Ovary (tissue), 9 donors: Measurements from ENCODE around the gene RBM5. TPM values are rescaled to one million over a fixed set of nuclear protein-coding genes. Genes with fewer than 3 reads are reported as not detected.

Source experiments
- DNase-seq, 5 donors: peaks; one replicate each; pipeline ENCODE4 v3.0.0-alpha.2; 2019 to 2020
- H3K27ac ChIP-seq, 2 donors: fragments of 200-600 bp; one replicate each; pipeline versions ENCODE4 v1.5.1 to v1.8.0; 2019 to 2022
- H3K27me3 ChIP-seq: fragments of 200-600 bp; one replicate; pipeline ENCODE4 v1.8.0; 2022
- H3K36me3 ChIP-seq: fragments of 200-600 bp; sonication (generic); one replicate; pipeline ENCODE4 v1.5.1; 2019
- H3K4me1 ChIP-seq: one replicate; pipeline ENCODE4 v1.8.1; 2013; ENCODE audit warnings: mild to moderate bottlenecking, moderate library complexity; ENCODE audit not compliant: insufficient read depth
- H3K4me3 ChIP-seq: fragments of 200-600 bp; sonication (generic); one replicate; pipeline ENCODE4 v1.5.1; 2017
- H3K9me3 ChIP-seq, 2 donors: fragments of 200-600 bp in 1 of 2; sonication (generic) in 1 of 2; one replicate each; pipeline versions ENCODE4 v1.5.1 to v1.8.1; 2013 to 2019; ENCODE audit warnings: mild to moderate bottlenecking in 1 of 2, moderate library complexity in 1 of 2
- EP300 ChIP-seq: sonication (generic); formaldehyde crosslinking; IDR thresholded peaks from one replicate; pipeline ENCODE4 v1.6.1; 2017; ENCODE audit warnings: antibody characterized with exemption
- POLR2A ChIP-seq: fragments of 450-650 bp; IDR thresholded peaks from one replicate; pipeline ENCODE4 v1.6.1; 2017; ENCODE audit warnings: antibody characterized with exemption, mild to moderate bottlenecking, moderate library complexity
- WGBS, 3 donors: extraction: QIAGEN DNeasy Blood & Tissue Kit in 1 of 3; methylation state at CpG; one replicate each; pipeline versions ENCODE4 v1.1.5 to v1.1.7; 2013 to 2017; 5-methylcytosine and 5-hydroxymethylcytosine counted together
- intact Hi-C, 4 donors: fragments of 100-400 bp; cut with DNase I; formaldehyde crosslinking; loops; one replicate each; pipeline versions ENCODE4 v1.11.0 to v1.15.1; 2022 to 2023
- polyA plus RNA-seq, 2 donors: library from polyadenylated mRNA; stranded (reverse); fragments of 200-250 nt in 1 of 2; fragments of 350-450 nt in 1 of 2; fragmentation: Illumina TruSeq in 1 of 2; extraction: RNeasy Lipid Tissue Mini Kit (QIAGEN cat#74804) in 1 of 2; gene quantifications; one replicate each; pipeline ENCODE4 v1.2.3, GENCODE V29; 2013 to 2014
- total RNA-seq, 7 donors: library from RNA; depleted of rRNA in 2 of 7; stranded (reverse); fragments of >200 nt in 2 of 7; fragmentation: NEBNext Ultra II Directional in 3 of 7; extraction: Animal tissue kit (Norgen Biotek cat#: 25700) in 3 of 7; gene quantifications; one replicate each; pipeline versions ENCODE4 v1.1.0 to v1.2.4, GENCODE V29; 2016 to 2023
- TF ChIP-seq, protein P1 (sequence below), 3 donors: fragments of 450-650 bp in 2 of 3; fragments of 200-600 bp in 1 of 3; IDR thresholded peaks; one replicate each; pipeline versions ENCODE4 v1.5.1 to v1.8.0; 2016 to 2022; ENCODE audit warnings: antibody characterized with exemption in 3 of 3, mild to moderate bottlenecking in 1 of 3
- donor health status: DM: no; HTN: no; CAD: no; lungs with moderate emphysema.
- donor health status: DM: no; HTN: no; CAD: no.
- donor health status: Bipolar disorder and iron deficiency.
- donor health status: DM: yes; HTN: yes; CAD: no.
- donor health status: DM: no; HTN: no; CAD: no.
- donor health status: DM: yes; HTN: yes; CAD: no.

RBM5 gene
- total and polyA plus RNA-seq, 9 donors: 123 to 207 (median 165) TPM

DNA sequence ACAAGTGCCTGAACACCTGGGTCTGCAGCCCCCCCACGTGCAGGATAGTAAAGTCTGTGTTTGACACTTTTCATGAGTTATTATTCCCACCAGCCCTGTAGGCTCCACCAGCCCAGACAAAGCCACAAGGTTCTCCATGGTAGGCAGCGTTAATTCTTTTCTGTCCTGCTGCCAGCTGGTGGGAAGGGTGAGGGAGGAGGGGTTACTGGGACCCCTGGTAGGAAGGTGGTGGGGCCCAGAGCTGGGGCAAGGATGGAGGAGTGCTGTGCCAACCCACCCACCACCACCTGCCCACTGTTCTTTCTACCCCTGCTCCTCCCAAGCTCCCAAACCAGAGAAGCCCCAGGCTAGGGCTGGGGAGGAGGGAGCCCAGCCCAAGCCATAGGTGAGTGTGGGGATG, 45.6 kb downstream of the RBM5 start:
- TF ChIP-seq, protein P1, sequence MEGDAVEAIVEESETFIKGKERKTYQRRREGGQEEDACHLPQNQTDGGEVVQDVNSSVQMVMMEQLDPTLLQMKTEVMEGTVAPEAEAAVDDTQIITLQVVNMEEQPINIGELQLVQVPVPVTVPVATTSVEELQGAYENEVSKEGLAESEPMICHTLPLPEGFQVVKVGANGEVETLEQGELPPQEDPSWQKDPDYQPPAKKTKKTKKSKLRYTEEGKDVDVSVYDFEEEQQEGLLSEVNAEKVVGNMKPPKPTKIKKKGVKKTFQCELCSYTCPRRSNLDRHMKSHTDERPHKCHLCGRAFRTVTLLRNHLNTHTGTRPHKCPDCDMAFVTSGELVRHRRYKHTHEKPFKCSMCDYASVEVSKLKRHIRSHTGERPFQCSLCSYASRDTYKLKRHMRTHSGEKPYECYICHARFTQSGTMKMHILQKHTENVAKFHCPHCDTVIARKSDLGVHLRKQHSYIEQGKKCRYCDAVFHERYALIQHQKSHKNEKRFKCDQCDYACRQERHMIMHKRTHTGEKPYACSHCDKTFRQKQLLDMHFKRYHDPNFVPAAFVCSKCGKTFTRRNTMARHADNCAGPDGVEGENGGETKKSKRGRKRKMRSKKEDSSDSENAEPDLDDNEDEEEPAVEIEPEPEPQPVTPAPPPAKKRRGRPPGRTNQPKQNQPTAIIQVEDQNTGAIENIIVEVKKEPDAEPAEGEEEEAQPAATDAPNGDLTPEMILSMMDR (IDR thresholded peaks at IDR 0.05): no peak
- TF ChIP-seq POLR2A: no peak
- TF ChIP-seq EP300: no peak
- H3K4me3 ChIP-seq: no peak overlapping the region
- WGBS, 3 donors: 37 to 67% (median 58%) methylated on average over 2 of the region's 2 CpGs

GRCh38 chr3:50135964-50136363, 47.2 kb downstream of the RBM5 start:
- Histone ChIP-seq H3K4me3 (no peak overlapping the region), H3K36me3 (no peaks in the 10 kb centered on the region), H3K4me1 (no peaks in the 10 kb centered on the region), H3K27ac (no peak overlapping the region), H3K27me3 (no peaks in the 10 kb centered on the region), H3K9me3 (no peaks in the 10 kb centered on the region)
- intact Hi-C loops: no loop called here
- no peak for DNase-seq
- WGBS, 3 donors: 92 to 97% (median 95%) methylated on average over 5 of the region's 5 CpGs
- TF ChIP-seq EP300: no peak
- TF ChIP-seq, protein P1 (IDR thresholded peaks at IDR 0.05): no peak
- TF ChIP-seq POLR2A: no peak

More for the DNA sequence above, 45.6 kb downstream of the RBM5 start:
- H3K9me3 ChIP-seq: no peaks in the 10 kb centered on the region
- no peak overlapping the region for H3K27ac ChIP-seq
- no peaks in the 10 kb centered on the region for H3K36me3 ChIP-seq
- no peaks in the 10 kb centered on the region for H3K27me3 ChIP-seq
- intact Hi-C loops: no loop called here
- no peaks in the 10 kb centered on the region for H3K4me1 ChIP-seq
- no peak for DNase-seq

GRCh38 chr3:50136714-50137405, 48.1 kb downstream of the RBM5 start:
- TF ChIP-seq, protein P1 (IDR thresholded peaks at IDR 0.05): no peak
- no peak for TF ChIP-seq POLR2A
- H3K4me3 ChIP-seq: no peak overlapping the region
- WGBS, 3 donors: 60 to 64% (median 62%) methylated on average over 6 of the region's 6 CpGs
- no peak for DNase-seq
- H3K9me3 ChIP-seq: no peaks in the 10 kb centered on the region
- no peaks in the 10 kb centered on the region for H3K36me3 ChIP-seq
- no peaks in the 10 kb centered on the region for H3K27me3 ChIP-seq
- no peak overlapping the region for H3K27ac ChIP-seq
- intact Hi-C loops: no loop called here
- no peaks in the 10 kb centered on the region for H3K4me1 ChIP-seq

DNA sequence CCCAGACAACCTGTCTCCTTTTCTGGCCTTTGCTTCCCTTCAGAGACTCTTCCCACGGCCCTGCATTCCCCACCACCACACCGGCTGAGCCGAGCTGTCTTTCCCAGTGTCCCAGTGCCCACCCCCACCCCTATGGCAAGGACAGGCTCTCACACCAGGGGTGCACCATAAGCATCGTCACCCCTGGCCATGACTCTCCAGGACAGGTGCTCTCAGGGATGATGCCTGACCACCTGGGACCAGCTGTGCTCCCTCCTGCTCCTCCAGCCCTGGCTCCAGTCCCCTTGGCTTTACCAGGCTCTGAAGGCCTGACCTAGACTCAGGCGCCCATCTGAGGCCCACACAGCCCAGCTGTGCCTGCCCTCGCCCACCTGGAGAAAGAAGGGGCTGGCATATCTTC, 48.8 kb downstream of the RBM5 start:
- H3K4me1 ChIP-seq: no peaks in the 10 kb centered on the region
- H3K27ac ChIP-seq: no peak overlapping the region
- H3K4me3 ChIP-seq: no peak overlapping the region
- intact Hi-C loops: no loop called here
- DNase-seq: no peak
- TF ChIP-seq POLR2A (no peak), EP300 (no peak)
- TF ChIP-seq, protein P1 (IDR thresholded peaks at IDR 0.05): no peak
- 79 to 96% (median 80%) methylated on average over 6 of the region's 6 CpGs for WGBS, 3 donors
- no peaks in the 10 kb centered on the region for H3K9me3 ChIP-seq
- H3K27me3 ChIP-seq: no peaks in the 10 kb centered on the region
- H3K36me3 ChIP-seq: no peaks in the 10 kb centered on the region
